Measurements from ENCODE around the gene DKK3. TPM values are rescaled to one million over a fixed set of nuclear protein-coding genes. Genes with fewer than 3 reads are reported as not detected.

The DKK3 gene
- 477 TPM for total RNA-seq

DNA sequence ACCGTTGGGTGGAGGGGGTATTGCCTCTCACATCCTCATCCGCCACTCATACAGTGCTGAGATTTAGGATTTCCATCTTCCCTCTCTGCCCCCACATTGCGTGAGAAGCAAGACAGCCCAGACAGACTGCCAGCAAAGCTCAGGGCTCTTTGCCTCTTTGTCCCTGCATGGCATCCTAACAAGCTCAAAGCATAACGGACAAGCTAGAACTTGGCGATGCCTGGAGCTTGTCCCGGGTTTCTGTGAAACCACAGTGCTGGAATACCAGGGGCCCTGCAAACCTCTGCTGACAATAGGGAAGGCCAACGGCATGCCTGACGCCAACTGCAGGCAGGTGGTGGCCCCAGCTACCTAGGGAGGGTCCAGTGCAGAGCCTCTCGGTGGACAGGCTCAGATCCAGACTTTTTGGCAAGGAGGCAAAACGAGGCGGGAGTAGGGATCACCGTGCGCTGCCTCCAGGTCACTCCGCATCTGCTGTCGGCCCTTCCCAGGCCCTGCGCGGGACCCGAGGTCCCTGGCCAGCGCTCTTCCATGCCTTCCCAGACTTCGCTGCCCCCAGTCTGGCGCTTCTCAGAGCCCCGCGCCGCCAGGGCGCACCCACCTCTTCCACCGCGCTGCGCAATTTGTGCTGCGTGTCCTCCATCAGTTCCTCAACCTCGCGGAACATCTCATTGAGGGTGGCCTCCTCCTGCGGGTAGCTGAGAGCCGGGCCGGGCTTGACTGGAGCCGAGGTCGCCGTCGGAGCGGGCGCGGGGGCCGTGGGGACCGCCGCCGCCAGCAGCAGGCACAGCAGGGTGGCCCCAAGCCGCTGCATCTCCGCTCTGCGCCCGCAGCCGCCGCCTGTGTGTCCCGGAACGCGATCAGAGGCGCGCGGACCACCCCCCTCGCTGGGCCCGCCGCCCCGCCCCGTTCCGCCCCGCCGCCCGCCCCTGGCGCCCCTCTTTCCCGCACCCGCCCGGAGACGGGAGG is at the start of gene DKK3:
Gene DKK3, minus strand, starts transcription at position 858 of the 969 bp plus-strand sequence. Its CDS starts 44 bp downstream, at position 814.

Other genes starting within 250 kb of the DKK3 start
- 130 TPM for gene USP47, start 166.7 kb downstream of the DKK3 start, total RNA-seq
- 13.1 TPM for gene MICAL2, start 102.0 kb upstream of the DKK3 start, total RNA-seq

Data from diencephalon (tissue), 1 donor.